GM12875 (cell line): ENCODE results near the gene KIAA2012.

Source experiments
- H3K4me3 ChIP-seq: one replicate; pipeline ENCODE4 v1.5.1; 2011; ENCODE audit warnings: low read depth, low read length, control low read depth
- TF ChIP-seq, protein P1 (sequence below): IDR thresholded peaks from 2 replicates; pipeline ENCODE4 v1.5.1; 2011; ENCODE audit warnings: low read depth, mild to moderate bottlenecking, control low read depth, inconsistent platforms, low read length, moderate library complexity, borderline replicate concordance; ENCODE audit not compliant: insufficient read depth

KIAA2012 gene

GRCh38 chr2:202037086-202037485, 36.0 kb upstream of the KIAA2012 start:
- TF ChIP-seq, protein P1, sequence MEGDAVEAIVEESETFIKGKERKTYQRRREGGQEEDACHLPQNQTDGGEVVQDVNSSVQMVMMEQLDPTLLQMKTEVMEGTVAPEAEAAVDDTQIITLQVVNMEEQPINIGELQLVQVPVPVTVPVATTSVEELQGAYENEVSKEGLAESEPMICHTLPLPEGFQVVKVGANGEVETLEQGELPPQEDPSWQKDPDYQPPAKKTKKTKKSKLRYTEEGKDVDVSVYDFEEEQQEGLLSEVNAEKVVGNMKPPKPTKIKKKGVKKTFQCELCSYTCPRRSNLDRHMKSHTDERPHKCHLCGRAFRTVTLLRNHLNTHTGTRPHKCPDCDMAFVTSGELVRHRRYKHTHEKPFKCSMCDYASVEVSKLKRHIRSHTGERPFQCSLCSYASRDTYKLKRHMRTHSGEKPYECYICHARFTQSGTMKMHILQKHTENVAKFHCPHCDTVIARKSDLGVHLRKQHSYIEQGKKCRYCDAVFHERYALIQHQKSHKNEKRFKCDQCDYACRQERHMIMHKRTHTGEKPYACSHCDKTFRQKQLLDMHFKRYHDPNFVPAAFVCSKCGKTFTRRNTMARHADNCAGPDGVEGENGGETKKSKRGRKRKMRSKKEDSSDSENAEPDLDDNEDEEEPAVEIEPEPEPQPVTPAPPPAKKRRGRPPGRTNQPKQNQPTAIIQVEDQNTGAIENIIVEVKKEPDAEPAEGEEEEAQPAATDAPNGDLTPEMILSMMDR, result no peak
- H3K4me3 ChIP-seq, result no peak overlapping the region

DNA sequence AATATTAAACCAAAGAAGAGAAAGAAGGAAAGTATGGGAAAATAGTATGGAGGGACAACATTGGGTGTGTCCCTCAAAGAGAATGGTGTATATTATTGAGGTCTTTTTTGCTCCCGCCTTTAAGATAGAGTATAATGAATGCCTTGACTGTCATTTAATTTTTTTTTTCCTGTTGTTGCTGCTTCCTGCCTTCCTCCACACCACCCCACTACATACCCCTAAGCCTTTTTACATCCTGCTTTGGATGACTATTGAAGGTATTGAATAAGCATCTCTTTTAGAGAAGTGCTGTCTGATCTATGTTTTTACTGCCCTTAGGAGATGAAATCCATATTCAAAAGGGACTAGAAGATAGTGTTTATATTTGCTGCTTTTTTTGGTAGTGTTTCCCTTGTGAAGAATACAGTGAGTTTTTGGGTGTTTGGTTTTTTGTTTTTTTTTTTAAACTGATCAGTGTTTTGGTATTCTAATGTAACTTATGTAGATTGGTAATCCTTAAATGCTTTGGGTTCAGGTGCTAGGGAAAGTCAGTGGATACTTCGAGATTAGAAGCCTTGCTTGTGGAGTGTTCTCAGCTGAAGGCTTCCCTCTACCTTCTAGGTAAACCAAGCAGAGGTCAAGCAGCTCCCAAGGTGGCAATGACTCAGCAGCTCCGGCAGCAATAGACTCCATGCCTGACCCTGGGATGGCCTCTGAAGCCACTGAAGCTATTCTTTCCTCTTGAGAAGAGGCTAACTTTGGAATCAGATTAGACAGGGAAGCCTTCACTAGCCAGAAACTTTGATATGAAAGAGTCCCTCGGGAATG, 34.4 kb upstream of the KIAA2012 start:
- TF ChIP-seq, protein P1, result no peak
- H3K4me3 ChIP-seq, result no peak overlapping the region

DNA sequence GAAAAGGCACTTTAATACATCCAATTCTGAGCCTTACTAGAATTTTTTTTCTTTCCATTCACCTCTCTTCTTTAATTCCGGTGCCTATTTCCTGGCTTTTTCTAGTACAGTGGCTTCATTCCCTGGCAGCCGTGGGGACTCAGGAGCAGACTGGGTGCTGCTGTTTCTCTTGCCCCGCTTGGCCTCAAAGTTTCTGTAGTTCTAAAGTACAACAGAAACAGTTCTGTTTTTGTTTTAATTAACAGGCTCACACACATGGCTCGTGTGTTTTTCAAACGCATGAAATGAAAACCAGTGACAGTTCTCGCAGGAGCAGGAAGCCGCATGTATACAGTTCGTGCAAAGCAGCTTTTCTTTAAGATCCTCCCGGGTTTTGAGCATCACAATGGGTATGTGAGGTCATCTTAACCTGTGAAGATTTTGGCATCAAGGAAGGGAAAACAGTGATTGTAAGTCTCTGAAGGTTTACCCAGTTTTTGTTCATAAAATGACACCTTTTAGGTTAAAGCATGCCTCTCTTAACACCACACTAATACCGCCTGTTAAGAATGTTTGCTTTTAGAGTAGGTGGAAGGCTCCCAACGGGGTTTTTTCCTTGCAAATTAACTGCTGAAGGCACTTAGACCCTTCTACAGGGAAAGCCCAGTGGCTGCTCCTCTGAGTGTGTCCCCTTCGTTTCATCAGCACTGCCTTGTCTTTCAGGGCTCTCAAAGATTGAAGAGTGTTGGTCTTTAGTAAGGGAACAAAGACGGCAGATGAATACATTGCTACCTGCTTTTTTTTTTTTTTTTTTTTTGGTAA, 33.6 kb upstream of the KIAA2012 start:
- no peak overlapping the region for H3K4me3 ChIP-seq
- TF ChIP-seq, protein P1, result no peak

DNA sequence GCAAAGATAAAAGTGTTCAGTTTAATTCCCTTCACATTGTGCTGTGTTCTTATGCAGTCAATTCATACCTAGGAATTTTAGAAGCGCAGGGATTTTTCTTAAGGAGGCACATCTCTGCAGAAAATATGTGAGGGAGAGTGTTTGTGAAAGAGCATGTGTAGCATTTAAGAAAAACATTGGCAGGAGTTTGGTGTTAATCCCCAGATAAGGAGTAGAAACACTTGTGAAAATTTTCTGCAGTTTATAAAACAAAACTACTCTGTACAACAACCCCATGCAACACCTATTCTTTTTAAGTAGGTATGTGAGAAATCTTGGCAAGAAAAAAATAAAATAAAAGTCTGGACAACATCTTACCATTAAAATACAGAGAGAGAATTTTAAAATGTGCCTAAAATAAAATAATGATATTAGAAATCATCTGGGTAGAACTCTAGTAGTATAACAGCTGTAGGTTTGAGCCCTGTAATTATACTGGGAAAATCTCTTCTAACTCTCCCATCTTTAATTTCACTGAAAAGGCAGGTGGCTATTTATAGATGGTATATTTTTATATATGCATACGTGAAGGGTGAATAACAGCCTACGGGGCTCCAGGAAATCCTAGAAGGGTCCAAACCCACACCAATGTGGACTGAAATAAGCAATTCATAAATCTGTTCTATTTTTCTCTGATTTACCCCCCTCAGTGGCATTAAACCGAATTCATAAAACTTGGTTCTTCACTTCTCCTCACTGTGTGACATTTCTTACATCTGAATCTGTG, 32.8 kb upstream of the KIAA2012 start:
- TF ChIP-seq, protein P1, result no peak

GRCh38 chr2:202042444-202042843, 30.6 kb upstream of the KIAA2012 start:
- TF ChIP-seq, protein P1, result no peak
- no peak overlapping the region for H3K4me3 ChIP-seq

More for the DNA sequence above, 32.8 kb upstream of the KIAA2012 start:
- no peak overlapping the region for H3K4me3 ChIP-seq

GRCh38 chr2:202043475-202043874, 29.6 kb upstream of the KIAA2012 start:
- TF ChIP-seq, protein P1, result no peak

More at GRCh38 chr2:202043475-202043874, 29.6 kb upstream of the KIAA2012 start:
- H3K4me3 ChIP-seq, result no peak overlapping the region
